ENCODE measurements around the gene RGL2.

- no peak for TF ChIP-seq CTCF (IDR thresholded peaks at IDR 0.05)
- TF ChIP-seq POLR2A (IDR thresholded peaks at IDR 0.05), result no peak
Measured at GRCh38 chr6:33324125-33324524, 25.4 kb upstream of the RGL2 start.

Data from uterus (tissue), 2 donors.